ENCODE results near the gene ZBTB4.
A peak's percentile ranks its signal among the peaks of the same experiment; 100 is the strongest.

Gene ZBTB4, protein sequence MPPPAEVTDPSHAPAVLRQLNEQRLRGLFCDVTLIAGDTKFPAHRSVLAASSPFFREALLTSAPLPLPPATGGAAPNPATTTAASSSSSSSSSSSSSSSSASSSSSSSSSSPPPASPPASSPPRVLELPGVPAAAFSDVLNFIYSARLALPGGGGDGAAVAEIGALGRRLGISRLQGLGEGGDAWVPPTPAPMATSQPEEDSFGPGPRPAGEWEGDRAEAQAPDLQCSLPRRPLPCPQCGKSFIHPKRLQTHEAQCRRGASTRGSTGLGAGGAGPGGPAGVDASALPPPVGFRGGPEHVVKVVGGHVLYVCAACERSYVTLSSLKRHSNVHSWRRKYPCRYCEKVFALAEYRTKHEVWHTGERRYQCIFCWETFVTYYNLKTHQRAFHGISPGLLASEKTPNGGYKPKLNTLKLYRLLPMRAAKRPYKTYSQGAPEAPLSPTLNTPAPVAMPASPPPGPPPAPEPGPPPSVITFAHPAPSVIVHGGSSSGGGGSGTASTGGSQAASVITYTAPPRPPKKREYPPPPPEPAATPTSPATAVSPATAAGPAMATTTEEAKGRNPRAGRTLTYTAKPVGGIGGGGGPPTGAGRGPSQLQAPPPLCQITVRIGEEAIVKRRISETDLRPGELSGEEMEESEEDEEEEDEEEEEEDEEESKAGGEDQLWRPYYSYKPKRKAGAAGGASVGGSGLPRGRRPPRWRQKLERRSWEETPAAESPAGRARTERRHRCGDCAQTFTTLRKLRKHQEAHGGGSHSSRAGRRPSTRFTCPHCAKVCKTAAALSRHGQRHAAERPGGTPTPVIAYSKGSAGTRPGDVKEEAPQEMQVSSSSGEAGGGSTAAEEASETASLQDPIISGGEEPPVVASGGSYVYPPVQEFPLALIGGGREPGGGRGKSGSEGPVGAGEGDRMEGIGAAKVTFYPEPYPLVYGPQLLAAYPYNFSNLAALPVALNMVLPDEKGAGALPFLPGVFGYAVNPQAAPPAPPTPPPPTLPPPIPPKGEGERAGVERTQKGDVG

DNA sequence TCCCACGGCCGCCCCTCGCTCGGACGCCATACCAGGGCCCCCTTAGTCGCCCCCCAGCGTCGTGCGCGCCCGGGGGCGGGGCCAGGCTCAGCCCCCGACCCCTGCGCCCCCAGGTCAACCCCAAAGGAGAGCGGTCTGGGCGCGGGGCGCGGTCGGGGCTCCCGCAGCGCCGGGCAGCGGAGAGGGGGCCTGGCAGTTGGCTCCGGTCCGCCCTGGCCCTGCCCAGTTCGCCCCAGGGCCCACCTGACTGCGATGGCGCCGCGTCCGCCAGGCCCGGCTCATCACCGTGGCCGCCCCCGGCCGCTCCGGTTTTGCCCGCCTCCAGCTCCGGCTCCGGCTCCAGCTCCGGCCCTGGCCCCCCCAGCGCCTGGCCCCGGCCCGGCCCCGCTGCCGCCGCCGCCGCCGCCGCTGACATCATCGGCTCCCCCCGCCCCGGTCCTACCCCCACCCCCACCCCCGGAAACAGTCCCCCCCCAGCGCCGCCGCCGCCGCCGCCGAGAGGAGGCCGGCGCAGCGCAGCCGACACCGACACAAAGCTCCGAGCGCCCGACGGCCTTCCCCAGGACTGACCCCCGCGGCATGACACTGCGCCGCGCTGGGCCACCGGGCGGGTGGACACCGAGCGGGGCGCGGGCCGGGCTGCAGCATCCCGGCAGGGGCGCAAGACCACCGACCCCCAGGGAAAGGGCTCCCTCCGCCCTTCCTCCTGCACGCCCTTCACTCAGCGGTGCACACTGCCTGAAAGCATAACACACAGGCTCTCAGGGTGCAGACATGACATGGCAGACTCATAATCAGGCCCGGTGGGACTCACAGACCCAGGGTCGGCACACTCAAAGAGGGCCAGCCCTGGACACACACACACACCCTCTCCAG lies at the start of gene ZBTB4:
ZBTB4 (minus strand) TSS at position 419 of the 876 bp plus-strand sequence. CDS start 12,830 bp downstream, outside the sequence.
- DNase-seq (ENCODE audit: low read depth in 2 of 2), result peak; percentile 46 to 63

DNA sequence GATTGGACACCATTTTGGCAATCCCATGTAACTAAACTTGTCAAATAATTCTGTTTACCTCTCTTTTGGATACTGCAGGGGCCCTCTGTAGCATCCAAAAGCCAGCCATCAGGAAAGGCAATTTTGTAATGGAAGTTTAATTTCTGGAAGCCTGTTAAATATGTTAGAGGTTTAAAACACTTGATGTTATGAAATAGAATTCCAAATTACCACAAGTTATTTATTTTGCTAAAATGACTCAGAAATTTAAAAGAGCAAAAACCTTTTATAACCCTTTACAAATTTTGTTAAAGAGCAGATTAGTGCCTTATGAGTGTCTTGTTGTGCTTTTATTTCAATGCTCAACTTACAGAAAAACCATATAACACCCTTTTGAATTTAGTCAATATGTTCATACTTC lies 49.4 kb upstream of the ZBTB4 start:
- DNase-seq (ENCODE audit: low read depth in 2 of 2), result no peak

DNA sequence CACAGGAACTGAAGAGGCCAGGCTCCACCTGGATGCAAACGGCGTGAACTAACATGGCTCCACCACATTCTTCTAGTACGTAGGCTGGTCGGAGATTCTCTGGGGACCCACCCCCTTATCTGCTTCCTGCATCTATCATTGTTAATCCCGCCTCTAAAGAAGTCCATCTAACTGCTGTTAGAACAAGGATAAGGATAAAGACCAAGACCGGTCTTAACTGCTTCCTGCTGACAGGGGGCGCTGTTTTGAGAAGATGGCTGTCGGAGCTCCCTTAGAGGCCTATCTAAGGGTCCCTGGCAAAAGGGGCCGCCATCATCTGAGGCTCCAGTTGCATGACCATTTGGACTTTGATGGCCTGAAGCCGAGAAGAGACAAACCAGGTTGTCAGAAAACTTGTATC lies 43.6 kb upstream of the ZBTB4 start:
- DNase-seq (ENCODE audit: low read depth in 2 of 2), result peak; percentile 29 to 35

DNA sequence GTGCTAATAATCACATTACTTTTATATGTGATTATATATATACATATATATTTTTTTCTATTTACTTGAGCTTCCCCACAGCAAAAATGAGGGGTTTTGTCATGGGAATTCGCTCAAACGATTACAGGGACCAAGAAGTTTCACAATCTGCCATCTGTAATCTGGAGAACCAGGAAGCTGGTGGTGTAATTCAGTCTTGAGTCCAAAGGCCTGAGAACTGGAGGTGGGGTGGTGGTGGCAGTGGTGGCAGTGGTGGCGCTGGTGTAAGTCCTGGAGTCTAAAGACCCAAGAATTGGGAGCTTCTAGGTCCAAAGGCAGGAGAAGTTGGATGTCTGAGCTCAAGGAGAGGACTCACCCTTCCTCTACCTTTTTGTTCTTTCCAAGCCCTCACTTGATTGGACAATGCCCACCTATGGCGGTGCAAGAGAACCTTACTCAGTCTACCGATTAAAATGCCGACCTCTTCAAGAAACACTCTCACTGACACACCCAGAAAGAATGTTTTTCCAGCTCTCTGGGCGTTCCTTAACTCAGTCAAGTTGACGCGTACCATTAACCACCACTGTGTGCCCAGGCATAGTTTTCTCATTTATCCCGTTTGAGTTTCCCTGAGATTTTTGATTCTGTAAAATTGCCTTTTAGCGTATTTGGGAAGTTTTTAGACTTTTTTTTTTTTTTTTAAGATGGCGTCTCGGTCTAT lies 36.6 kb upstream of the ZBTB4 start:
- no peak for DNase-seq (ENCODE audit: low read depth in 2 of 2)

DNA sequence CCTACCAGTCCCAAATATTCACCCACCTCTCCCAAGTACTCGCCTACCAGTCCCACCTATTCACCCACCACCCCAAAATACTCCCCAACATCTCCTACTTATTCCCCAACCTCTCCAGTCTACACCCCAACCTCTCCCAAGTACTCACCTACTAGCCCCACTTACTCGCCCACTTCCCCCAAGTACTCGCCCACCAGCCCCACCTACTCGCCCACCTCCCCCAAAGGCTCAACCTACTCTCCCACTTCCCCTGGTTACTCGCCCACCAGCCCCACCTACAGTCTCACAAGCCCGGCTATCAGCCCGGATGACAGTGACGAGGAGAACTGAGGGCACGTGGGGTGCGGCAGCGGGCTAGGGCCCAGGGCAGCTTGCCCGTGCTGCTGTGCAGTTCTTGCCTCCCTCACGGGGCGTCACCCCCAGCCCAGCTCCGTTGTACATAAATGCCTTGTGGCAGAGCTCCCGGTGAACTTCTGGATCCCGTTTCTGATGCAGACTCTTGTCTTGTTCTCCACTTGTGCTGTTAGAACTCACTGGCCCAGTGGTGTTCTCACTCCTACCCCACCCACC lies 34.5 kb upstream of the ZBTB4 start:
- no peak for DNase-seq (ENCODE audit: low read depth in 2 of 2)

DNA sequence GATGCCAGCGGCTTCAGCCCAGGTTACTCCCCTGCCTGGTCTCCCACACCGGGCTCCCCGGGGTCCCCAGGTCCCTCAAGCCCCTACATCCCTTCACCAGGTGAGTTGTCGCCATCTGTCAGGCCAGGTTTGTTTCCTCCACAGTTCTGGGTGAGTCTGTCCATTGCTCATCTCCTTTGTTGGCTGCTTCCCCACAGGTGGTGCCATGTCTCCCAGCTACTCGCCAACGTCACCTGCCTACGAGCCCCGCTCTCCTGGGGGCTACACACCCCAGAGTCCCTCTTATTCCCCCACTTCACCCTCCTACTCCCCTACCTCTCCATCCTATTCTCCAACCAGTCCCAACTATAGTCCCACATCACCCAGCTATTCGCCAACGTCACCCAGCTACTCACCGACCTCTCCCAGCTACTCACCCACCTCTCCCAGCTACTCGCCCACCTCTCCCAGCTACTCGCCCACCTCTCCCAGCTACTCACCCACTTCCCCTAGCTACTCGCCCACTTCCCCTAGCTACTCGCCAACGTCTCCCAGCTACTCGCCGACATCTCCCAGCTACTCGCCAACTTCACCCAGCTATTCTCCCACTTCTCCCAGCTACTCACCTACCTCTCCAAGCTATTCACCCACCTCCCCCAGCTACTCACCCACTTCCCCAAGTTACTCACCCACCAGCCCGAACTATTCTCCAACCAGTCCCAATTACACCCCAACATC lies 33.6 kb upstream of the ZBTB4 start:
- DNase-seq (ENCODE audit: low read depth in 2 of 2), result no peak

DNA sequence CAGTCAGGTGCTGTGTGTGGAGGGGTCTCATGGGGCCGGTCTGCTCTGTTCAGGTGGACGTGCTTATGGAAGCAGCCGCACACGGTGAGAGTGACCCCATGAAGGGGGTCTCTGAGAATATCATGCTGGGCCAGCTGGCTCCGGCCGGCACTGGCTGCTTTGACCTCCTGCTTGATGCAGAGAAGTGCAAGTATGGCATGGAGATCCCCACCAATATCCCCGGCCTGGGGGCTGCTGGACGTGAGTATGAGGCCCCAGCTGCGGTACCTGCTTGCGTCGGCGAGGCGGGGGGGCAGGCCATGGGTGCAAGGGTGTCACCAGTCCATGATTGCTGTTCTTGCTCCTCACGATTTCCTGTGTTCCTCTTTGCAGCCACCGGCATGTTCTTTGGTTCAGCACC lies 32.7 kb upstream of the ZBTB4 start:
- DNase-seq (ENCODE audit: low read depth in 2 of 2), result no peak

DNA sequence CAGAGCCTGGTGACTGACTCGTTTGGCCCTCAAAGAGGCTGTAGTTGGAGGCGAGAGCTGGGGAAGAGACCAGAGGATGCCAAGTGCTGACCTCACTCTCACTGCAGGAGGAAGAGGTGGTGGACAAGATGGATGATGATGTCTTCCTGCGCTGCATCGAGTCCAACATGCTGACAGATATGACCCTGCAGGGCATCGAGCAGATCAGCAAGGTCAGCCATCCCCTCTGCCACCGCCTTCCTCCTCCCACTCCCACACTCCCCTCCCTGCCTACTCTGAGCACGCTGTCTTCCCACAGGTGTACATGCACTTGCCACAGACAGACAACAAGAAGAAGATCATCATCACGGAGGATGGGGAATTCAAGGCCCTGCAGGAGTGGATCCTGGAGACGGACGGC lies 31.7 kb upstream of the ZBTB4 start:
- DNase-seq (ENCODE audit: low read depth in 2 of 2), result no peak

DNA sequence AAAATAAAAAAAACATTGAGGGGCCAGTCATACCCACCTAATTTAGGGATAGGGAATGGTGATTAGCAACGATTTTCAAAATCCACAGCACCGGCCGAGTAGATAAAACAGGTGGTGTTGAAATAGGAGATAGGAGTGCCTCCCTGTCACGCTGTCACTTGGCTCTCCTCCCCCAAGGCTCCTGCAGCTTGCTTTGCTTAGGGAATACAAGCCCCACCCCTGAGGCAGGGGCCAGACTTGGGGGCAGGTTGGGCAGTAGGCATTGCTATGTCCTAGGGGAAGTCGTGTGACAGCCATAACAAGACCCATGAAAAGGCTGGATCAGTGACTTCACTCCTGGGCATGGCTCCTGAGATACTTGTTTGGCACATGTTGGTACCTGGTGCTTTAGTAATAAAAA lies 30.5 kb upstream of the ZBTB4 start:
- no peak for DNase-seq (ENCODE audit: low read depth in 2 of 2)

DNA sequence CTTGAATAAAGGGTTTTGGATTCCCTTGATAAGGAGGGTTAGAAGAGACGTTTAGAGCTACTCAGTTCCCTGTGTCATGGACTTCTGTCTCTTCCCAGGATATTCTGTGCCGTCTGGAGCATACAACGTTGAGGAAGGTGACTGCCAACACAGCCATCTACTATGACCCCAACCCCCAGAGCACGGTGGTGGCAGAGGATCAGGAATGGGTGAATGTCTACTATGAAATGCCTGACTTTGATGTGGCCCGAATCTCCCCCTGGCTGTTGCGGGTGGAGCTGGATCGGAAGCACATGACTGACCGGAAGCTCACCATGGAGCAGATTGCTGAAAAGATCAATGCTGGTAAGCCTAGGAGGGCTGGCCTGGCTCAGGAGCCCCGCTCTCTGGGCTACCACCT lies 29.4 kb upstream of the ZBTB4 start:
- DNase-seq (ENCODE audit: low read depth in 2 of 2), result no peak

DNA sequence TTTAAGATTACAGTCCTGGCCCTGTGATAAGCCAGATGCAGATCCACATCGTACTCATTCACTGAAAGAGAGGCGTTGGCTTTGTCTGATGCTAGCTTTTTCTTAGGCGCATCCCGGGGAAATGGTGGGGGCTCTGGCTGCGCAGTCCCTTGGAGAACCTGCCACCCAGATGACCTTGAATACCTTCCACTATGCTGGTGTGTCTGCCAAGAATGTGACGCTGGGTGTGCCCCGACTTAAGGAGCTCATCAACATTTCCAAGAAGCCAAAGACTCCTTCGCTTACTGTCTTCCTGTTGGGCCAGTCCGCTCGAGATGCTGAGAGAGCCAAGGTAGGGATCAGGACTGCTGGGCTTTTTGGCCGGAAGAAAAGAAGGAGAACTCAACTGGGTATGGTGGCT lies 28.7 kb upstream of the ZBTB4 start:
- no peak for DNase-seq (ENCODE audit: low read depth in 2 of 2)

DNA sequence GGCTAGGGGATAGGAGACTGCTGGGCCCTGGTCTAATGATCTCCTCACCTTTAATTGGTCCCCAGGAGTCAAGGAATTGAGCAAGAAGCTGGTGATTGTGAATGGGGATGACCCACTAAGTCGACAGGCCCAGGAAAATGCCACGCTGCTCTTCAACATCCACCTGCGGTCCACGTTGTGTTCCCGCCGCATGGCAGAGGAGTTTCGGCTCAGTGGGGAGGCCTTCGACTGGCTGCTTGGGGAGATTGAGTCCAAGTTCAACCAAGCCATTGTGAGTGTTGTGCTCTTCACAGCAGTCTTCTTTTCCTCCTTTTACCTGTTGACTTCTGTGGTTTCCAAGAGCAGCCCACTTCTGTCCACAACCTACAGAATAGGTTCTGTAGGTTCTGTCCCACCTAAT lies 24.1 kb upstream of the ZBTB4 start:
- DNase-seq (ENCODE audit: low read depth in 2 of 2), result no peak

DNA sequence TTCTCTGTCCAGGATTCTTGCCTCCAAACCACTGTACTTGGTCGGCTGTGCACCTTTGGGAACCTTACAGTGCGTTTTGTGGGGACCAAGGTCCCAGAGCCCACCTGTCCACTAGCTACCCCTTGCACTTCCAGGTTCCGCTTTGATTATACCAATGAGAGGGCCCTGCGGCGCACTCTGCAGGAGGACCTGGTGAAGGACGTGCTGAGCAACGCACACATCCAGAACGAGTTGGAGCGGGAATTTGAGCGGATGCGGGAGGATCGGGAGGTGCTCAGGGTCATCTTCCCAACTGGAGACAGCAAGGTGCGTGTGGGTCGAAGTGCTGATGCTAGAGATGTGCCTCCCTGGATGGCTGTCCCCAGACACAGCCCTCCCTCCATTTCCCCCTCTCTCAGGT lies 23.6 kb upstream of the ZBTB4 start:
- DNase-seq (ENCODE audit: low read depth in 2 of 2), result no peak

DNA sequence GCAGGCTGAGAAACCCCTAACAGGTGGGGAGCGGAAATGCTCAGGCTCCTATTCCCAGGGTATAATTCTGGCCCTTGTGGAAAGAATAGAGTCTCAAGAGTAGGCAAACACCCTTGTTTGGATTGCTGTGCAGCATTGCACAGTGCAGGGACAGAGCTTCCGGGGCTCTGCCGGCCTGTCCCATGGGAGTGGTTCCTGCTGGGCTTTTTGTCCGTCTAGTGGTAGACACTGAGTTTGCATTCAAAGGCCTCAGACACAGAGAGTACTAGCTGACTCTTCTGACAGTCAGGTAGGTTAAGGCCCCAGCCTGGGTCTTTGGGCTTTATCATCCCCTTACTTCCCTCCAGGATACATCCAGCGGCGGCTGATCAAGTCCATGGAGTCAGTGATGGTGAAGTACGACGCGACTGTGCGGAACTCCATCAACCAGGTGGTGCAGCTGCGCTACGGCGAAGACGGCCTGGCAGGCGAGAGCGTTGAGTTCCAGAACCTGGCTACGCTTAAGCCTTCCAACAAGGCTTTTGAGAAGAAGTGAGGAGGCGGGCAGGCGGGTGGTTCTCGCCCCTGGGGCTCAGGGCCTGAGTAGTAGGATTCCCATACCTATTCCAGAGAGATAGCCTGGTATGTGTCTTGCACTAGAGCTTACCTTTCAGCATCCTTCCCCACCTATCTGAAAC lies 22.9 kb upstream of the ZBTB4 start:
- no peak for DNase-seq (ENCODE audit: low read depth in 2 of 2)

DNA sequence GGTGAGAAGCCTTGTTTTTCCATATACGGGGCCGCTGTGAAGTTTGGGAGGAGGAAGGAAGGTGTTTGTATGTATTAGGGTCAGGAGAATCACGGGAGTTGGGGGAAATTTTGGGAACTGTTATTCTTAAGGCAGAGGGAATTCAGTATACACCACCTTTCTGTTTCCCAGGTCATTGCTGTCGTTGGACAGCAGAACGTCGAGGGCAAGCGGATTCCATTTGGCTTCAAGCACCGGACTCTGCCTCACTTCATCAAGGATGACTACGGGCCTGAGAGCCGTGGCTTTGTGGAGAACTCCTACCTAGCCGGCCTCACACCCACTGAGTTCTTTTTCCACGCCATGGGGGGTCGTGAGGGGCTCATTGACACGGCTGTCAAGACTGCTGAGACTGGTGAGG lies 22.3 kb upstream of the ZBTB4 start:
- no peak for DNase-seq (ENCODE audit: low read depth in 2 of 2)

DNA sequence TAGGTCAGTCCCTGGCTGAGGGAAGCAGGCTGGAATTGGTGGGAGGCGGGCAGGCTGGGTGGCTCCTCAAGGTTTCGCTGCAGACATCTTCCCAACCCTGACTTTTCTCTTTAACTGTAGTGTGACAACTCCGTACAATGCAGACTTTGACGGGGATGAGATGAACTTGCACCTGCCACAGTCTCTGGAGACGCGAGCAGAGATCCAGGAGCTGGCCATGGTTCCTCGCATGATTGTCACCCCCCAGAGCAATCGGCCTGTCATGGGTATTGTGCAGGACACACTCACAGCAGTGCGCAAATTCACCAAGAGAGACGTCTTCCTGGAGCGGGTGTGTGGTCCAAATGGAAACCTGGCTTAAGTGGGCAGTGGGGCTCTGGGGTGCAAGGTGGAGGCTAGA lies 19.7 kb upstream of the ZBTB4 start:
- DNase-seq (ENCODE audit: low read depth in 2 of 2), result no peak

DNA sequence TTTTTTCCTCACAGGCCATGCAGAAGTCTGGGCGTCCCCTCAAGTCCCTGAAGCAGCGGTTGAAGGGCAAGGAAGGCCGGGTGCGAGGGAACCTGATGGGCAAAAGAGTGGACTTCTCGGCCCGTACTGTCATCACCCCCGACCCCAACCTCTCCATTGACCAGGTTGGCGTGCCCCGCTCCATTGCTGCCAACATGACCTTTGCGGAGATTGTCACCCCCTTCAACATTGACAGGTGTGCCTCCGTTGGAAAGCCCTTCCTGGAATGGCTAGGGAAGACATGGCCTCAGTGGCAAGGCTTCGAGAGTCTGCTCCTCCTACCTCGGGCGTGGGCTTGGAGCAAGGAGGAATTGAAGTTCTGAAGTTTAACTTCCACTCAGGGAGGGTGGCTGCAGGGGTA lies 18.2 kb upstream of the ZBTB4 start:
- DNase-seq (ENCODE audit: low read depth in 2 of 2), result no peak

DNA sequence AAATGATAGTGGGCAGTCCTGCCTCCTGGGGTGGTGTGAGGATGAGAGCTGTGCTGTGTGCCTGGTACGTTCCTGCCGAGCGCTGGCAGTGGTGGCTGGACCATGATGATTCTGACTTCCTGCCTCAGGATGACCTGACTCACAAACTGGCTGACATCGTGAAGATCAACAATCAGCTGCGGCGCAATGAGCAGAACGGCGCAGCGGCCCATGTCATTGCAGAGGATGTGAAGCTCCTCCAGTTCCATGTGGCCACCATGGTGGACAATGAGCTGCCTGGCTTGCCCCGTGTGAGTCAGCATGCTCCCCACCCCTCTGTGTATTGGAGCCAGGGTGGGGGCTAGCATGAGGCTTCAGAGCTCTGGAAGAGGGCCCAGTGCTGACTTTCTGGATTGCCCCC lies 17.8 kb upstream of the ZBTB4 start:
- DNase-seq (ENCODE audit: low read depth in 2 of 2), result no peak

DNA sequence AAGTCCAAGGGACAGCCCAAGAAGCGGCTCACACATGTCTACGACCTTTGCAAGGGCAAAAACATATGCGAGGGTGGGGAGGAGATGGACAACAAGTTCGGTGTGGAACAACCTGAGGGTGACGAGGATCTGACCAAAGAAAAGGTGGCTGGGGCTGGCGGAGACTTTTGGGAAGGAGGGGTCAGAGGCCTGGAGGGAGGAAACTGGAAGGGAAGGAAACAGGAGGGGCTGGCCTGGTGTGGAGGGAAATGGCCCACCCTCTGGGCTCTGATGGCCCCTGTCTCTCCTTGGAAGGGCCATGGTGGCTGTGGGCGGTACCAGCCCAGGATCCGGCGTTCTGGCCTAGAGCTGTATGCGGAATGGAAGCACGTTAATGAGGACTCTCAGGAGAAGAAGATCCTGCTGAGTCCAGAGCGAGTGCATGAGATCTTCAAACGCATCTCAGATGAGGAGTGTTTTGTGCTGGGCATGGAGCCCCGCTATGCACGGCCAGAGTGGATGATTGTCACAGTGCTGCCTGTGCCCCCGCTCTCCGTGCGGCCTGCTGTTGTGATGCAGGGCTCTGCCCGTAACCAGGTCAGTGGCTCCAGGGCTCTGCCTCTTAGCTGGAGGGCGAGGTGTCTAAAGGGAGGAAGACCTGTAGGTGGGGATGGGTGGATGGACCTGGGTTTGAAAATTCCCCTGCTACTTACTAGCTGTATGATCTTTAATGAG lies 17.2 kb upstream of the ZBTB4 start:
- no peak for DNase-seq (ENCODE audit: low read depth in 2 of 2)
